Common myeloid progenitor, CD34-positive (primary cell): ENCODE results near the gene REXO2.
A peak's percentile ranks its signal among the peaks of the same experiment; 100 is the strongest.

ENCODE experiments used
- CTCF ChIA-PET: fragments of 350-600 bp; sonication (Branson Sonifier 250); formaldehyde crosslinking; loops from one replicate; lab custom pipeline; 2021; ENCODE audit warnings: antibody characterized with exemption; lab: Charles Lee
- POLR2A ChIA-PET: fragments of 350-600 bp; sonication (Branson Sonifier 250); formaldehyde crosslinking; loops from one replicate; lab custom pipeline; 2021; ENCODE audit warnings: antibody characterized with exemption; lab: Charles Lee
- DNase-seq, 3 donors: peaks; one replicate each; pipeline versions ENCODE4 v3.0.0 to v3.0.0-alpha.2; 2013
- H3K27ac ChIP-seq, 2 experiments: 1 replicate in 1 of 2; 2 replicates in 1 of 2; pipeline ENCODE4 v1.7.0; 2013; ENCODE audit warnings: inconsistent platforms in 2 of 2, low read length in 2 of 2, mild to moderate bottlenecking in 2 of 2, low read depth in 1 of 2, moderate library complexity in 1 of 2; ENCODE audit not compliant: severe bottlenecking in 2 of 2, insufficient read depth in 1 of 2, poor library complexity in 1 of 2
- H3K27me3 ChIP-seq, 5 experiments: replicated peaks in 2 of 5; 1 replicate in 3 of 5; 2 replicates in 2 of 5; pipeline versions ENCODE4 v1.6.1 to v1.7.0; 2013; ENCODE audit warnings: low read length in 4 of 5, mild to moderate bottlenecking in 2 of 5, moderate library complexity in 2 of 5, inconsistent platforms in 1 of 5; ENCODE audit not compliant: insufficient read depth in 5 of 5, control insufficient read depth in 4 of 5
- H3K36me3 ChIP-seq, 4 experiments: 1 replicate in 2 of 4; 2 replicates in 2 of 4; pipeline versions ENCODE4 v1.6.1 to v1.7.0; 2013; ENCODE audit warnings: low read length in 3 of 4, control low read depth in 1 of 4, mild to moderate bottlenecking in 1 of 4; ENCODE audit not compliant: control insufficient read depth in 4 of 4, insufficient read depth in 4 of 4
- H3K4me1 ChIP-seq, 4 experiments: 1 replicate in 3 of 4; 2 replicates in 1 of 4; pipeline versions ENCODE4 v1.6.1 to v1.7.1; 2013; ENCODE audit warnings: low read length in 3 of 4, mild to moderate bottlenecking in 3 of 4, control low read depth in 1 of 4, inconsistent platforms in 1 of 4, moderate library complexity in 1 of 4; ENCODE audit not compliant: control insufficient read depth in 4 of 4, insufficient read depth in 4 of 4; ENCODE audit errors: control extremely low read depth in 1 of 4
- H3K4me3 ChIP-seq, 7 experiments: 1 replicate in 4 of 7; 2 replicates in 3 of 7; pipeline versions ENCODE4 v1.5.1 to v1.7.0; 2013; ENCODE audit warnings: mild to moderate bottlenecking in 7 of 7, low read length in 6 of 7, moderate library complexity in 6 of 7, inconsistent platforms in 2 of 7, low read depth in 2 of 7, control low read depth in 1 of 7; ENCODE audit not compliant: insufficient read depth in 4 of 7, control insufficient read depth in 1 of 7; ENCODE audit errors: extremely low read depth in 1 of 7
- H3K9me3 ChIP-seq, 5 experiments: 1 replicate in 4 of 5; 2 replicates in 1 of 5; pipeline versions ENCODE4 v1.6.1 to v1.7.1; 2013; ENCODE audit warnings: low read length in 4 of 5, mild to moderate bottlenecking in 2 of 5, inconsistent platforms in 1 of 5, low read depth in 1 of 5, moderate library complexity in 1 of 5; ENCODE audit not compliant: control insufficient read depth in 4 of 5, insufficient read depth in 2 of 5; ENCODE audit errors: control extremely low read depth in 1 of 5
- WGBS: methylation state at CpG from one replicate; pipeline ENCODE4 v1.1.5; 2013; ENCODE audit not compliant: insufficient coverage; 5-methylcytosine and 5-hydroxymethylcytosine counted together

REXO2 gene

DNA sequence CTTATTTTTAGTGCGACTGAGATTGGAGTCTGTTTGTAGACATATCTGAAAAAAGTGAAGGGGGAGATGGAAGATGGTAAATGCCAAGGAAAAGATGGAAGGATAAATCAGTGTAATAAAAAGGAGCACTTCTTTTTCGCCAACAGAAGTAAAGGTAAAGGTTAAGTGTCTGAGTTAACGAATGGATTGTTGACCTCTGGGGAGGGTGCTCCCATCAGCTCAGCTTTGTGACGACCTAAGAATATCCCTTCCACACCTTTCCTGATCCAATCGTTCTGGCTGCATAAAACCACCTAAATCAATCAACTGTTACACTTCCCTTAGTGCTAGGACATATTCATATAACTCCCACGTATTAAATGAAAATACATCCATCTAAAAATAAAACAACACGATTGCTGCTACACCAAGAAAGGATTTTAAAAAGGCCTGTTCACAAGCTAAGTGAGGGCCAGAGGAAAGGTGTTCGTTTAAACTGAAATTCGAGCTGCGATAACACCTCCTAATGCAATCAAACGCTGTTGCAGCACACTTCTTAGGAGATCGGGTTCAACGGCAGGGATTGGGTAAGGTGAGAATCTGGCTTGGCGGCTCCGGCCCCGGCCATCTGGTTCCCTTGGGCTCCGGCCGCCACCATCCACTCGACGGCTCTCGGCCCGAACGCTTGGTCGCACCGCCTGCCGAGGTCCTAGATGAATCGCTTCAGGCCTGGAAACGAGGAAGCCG, 39.6 kb upstream of the REXO2 start:
- peak overlapping the region; percentile 74 to 99 (median 93) for H3K4me3 ChIP-seq
- peaks cover 0 to 13% (median 4%) of the 10 kb centered on the region in 4 experiments for H3K36me3 ChIP-seq
- no peak for DNase-seq
- ChIA-PET POLR2A (no interaction called here), CTCF (interaction anchor here (1.1 to 1.4 kb wide), 2 partner anchors 40 to 51 kb away, joined by 3 to 4 read pairs; partner anchors contain the start of gene REXO2)
- H3K4me1 ChIP-seq, result peaks cover 14 to 45% (median 19%) of the 10 kb centered on the region in 4 experiments
- WGBS, result 5% methylated on average over 27 of the region's 29 CpGs
- peak overlapping the region; percentile 99 for H3K27ac ChIP-seq
- no peaks in the 10 kb centered on the region for H3K27me3 ChIP-seq
- H3K9me3 ChIP-seq, result no peaks in the 10 kb centered on the region

- POLR2A ChIA-PET, result no interaction called here
- peak; percentile 98 to 99 (median 99) for DNase-seq
- H3K36me3 ChIP-seq, result peaks cover 0 to 17% (median 8%) of the 10 kb centered on the region in 4 experiments
- H3K4me3 ChIP-seq, result peak within 1 kb of the TSS; percentile 74 to 99 (median 93)
- CTCF ChIA-PET, result no interaction called here
- peak within 1 kb of the TSS; percentile 99 for H3K27ac ChIP-seq
- 0% methylated on average over 51 of the region's 65 CpGs for WGBS
- H3K9me3 ChIP-seq, result no peaks in the 10 kb centered on the region
- no peaks in the 10 kb centered on the region for H3K27me3 ChIP-seq
- peaks cover 14 to 45% (median 19%) of the 10 kb centered on the region in 4 experiments for H3K4me1 ChIP-seq
Observed at GRCh38 chr11:114400216-114400914, 38.9 kb upstream of the REXO2 start, which contains the start of the genes C11orf71 and RBM7. Gene C11orf71, minus strand, starts transcription at chr11:114400511. Its CDS starts 180 bp downstream, at chr11:114400331. Gene RBM7, plus strand, starts transcription at chr11:114400666. Its CDS starts 6 bp downstream, at chr11:114400672.

GRCh38 chr11:114400915-114401223, 38.4 kb upstream of the REXO2 start:
- H3K27ac ChIP-seq, result peak overlapping the region; percentile 99
- no peaks in the 10 kb centered on the region for H3K9me3 ChIP-seq
- no peak for DNase-seq
- peak overlapping the region; percentile 74 to 99 (median 93) for H3K4me3 ChIP-seq
- POLR2A ChIA-PET, result no interaction called here
- CTCF ChIA-PET, result no interaction called here
- H3K27me3 ChIP-seq, result no peaks in the 10 kb centered on the region
- H3K4me1 ChIP-seq, result peaks cover 14 to 45% (median 19%) of the 10 kb centered on the region in 4 experiments
- H3K36me3 ChIP-seq, result peaks cover 3 to 21% (median 11%) of the 10 kb centered on the region in 4 experiments
- WGBS, result 0% methylated on average over 4 of the region's 8 CpGs

- H3K4me3 ChIP-seq, result peak overlapping the region in 6 of 7 experiments; percentile 88 to 99 (median 93)
- H3K36me3 ChIP-seq, result peaks cover 5 to 26% (median 16%) of the 10 kb centered on the region in 4 experiments
- no peaks in the 10 kb centered on the region for H3K9me3 ChIP-seq
- WGBS, result 0% methylated on average over 1 of the region's 4 CpGs
- no peaks in the 10 kb centered on the region for H3K27me3 ChIP-seq
- POLR2A ChIA-PET, result no interaction called here
- peak overlapping the region; percentile 99 for H3K27ac ChIP-seq
- peak in 1 of 3 donors; percentile 15 for DNase-seq
- CTCF ChIA-PET, result no interaction called here
- peaks cover 14 to 45% (median 19%) of the 10 kb centered on the region in 4 experiments for H3K4me1 ChIP-seq
Observed at GRCh38 chr11:114401311-114401710, 38.0 kb upstream of the REXO2 start.

DNA sequence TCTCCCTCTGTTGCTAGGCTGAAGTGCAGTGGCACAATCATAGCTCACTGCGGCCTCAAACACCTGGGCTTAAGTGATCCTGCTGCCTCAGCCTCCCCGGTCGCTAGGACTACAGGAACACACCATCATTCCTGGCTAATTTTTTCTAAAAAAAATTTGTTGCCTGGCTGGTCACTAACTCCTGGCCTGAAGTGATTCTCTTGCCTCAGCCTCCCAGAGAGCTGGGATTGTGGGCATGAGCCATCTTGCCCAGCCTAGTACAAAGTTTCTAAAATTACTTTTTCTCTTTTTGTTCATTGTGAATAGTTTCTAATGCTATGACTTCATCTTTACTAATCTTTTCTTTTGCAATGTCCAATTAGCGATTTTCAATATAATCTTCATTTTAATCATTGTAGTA, 26.3 kb upstream of the REXO2 start:
- Histone ChIP-seq H3K27me3 (no peaks in the 10 kb centered on the region), H3K4me3 (no peak overlapping the region), H3K9me3 (no peaks in the 10 kb centered on the region), H3K27ac (no peak overlapping the region), H3K36me3 (peaks cover 2 to 20% (median 16%) of the 10 kb centered on the region in 4 experiments), H3K4me1 (no peaks in the 10 kb centered on the region)
- DNase-seq, result no peak
- ChIA-PET CTCF (interaction anchor here (0.7 kb wide), 1 partner anchor 9 kb away, joined by 3 read pairs; no protein-coding TSS in a partner anchor), POLR2A (no interaction called here)
- 100% methylated on average over 2 of the region's 4 CpGs for WGBS

- POLR2A ChIA-PET, result no interaction called here
- CTCF ChIA-PET, result no interaction called here
- Histone ChIP-seq H3K4me3 (no peak overlapping the region), H3K27ac (no peak overlapping the region), H3K27me3 (no peaks in the 10 kb centered on the region), H3K9me3 (no peaks in the 10 kb centered on the region), H3K4me1 (no peaks in the 10 kb centered on the region), H3K36me3 (peaks cover 2 to 14% (median 11%) of the 10 kb centered on the region in 4 experiments)
- over 99% methylated on average over 8 of the region's 10 CpGs for WGBS
- no peak for DNase-seq
Observed at GRCh38 chr11:114413958-114414357, 25.3 kb upstream of the REXO2 start.
